Fibroblast of pulmonary artery (primary cell): ENCODE results near the gene ASS1.

Experiments used
- DNase-seq: peaks from one replicate; pipeline ENCODE4 v3.0.0-alpha.2; 2010; ENCODE audit warnings: low read depth
- H3K4me3 ChIP-seq: replicated peaks from 2 replicates; pipeline ENCODE4 v1.5.1; 2011; ENCODE audit warnings: low read depth, mild to moderate bottlenecking, control low read depth, low read length, moderate library complexity
- TF ChIP-seq, protein P1 (sequence below): IDR thresholded peaks from 2 replicates; pipeline ENCODE4 v1.5.1; 2011; ENCODE audit warnings: mild to moderate bottlenecking, control low read depth, low read length, inconsistent platforms; ENCODE audit errors: missing control alignments

ASS1 gene

DNA sequence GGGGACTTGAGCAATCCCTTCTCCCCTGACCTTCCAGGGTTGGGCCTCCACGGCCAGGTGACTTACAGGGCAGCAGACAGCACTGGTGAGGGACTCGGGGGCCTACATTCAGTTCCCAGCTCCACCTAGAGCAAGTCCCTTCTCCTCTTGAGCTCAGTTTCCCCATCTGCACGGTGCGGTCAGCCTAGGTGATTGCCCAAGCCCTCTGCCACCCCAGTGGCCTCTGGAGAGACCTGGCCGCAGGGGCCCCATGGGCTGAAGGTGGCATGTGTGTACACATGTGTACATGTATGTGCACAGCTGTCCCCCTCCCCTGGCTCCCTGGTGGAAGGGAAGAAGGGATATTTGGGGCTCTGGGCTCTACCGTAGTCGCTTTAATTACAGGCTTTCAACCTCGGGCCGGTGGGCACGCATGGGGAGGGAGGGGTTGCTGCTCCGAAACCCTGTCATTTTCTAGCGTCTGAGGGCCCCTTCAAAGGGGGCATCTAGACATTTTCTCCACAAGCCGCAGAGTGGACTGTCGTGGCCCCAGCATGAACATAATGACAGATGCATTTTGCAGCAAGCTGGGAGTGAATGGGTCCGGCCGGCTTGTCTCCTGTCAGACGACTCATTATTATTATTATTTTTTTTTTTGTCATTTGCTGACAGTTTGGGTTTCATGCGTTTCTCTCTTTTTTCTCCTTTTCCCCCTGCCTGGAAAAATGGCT is 44.0 kb downstream of the ASS1 start:
- H3K4me3 ChIP-seq: no peak overlapping the region
- TF ChIP-seq, protein P1, sequence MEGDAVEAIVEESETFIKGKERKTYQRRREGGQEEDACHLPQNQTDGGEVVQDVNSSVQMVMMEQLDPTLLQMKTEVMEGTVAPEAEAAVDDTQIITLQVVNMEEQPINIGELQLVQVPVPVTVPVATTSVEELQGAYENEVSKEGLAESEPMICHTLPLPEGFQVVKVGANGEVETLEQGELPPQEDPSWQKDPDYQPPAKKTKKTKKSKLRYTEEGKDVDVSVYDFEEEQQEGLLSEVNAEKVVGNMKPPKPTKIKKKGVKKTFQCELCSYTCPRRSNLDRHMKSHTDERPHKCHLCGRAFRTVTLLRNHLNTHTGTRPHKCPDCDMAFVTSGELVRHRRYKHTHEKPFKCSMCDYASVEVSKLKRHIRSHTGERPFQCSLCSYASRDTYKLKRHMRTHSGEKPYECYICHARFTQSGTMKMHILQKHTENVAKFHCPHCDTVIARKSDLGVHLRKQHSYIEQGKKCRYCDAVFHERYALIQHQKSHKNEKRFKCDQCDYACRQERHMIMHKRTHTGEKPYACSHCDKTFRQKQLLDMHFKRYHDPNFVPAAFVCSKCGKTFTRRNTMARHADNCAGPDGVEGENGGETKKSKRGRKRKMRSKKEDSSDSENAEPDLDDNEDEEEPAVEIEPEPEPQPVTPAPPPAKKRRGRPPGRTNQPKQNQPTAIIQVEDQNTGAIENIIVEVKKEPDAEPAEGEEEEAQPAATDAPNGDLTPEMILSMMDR: no peak
- DNase-seq: no peak

DNA sequence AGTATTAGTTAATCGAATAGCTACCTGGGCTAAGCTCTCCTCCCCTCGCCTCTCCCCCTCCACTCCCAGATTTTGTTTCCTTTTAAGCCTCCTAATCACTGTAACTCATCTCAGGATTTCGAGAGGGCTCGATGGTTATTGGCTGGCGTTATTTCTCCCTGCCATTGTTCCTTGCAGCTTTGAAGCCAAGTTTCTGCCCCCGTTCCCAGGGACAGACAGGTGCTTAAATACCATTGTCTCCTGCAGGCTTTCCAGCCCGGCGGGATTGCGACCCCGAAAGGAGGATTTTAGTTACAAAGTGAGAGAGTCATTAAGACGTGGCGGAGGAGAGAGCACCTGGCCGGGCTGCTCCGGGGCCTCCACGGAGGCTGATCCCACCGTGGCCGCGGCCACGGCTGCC is 46.2 kb downstream of the ASS1 start:
- TF ChIP-seq, protein P1: no peak
- no peak overlapping the region for H3K4me3 ChIP-seq
- no peak for DNase-seq

DNA sequence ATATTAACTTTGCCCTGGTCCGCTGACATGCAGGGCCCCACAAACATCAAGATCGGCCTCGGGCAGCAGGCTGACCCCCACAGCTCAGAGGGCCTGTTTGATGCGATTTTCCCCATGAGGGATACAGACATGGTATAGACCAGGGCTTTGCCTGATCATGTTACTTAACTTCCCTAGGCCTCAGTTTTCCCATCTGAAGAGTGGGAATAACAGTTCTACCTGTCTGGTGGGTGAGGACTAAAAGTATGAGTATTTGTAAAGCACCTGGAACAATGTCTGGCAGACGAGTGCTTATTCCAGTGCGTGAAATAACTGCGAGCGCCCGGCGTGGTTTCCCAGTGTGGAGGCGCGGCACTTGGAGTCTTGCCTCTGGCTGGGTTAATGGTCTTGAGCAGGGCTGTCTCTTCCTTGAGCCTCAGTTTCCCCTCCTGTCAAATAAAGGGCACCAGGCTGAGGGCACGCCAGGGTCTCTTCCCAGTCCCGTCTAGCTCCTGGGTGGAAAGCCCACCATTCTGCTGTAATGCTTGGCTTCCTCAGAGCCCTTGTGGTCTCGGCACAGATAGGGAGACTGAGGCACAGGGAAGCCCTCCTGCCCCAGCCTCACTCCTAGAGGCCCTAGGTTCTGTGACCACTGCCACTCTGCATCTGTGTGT is 47.2 kb downstream of the ASS1 start:
- TF ChIP-seq, protein P1: no peak
- H3K4me3 ChIP-seq: no peak overlapping the region
- no peak for DNase-seq

DNA sequence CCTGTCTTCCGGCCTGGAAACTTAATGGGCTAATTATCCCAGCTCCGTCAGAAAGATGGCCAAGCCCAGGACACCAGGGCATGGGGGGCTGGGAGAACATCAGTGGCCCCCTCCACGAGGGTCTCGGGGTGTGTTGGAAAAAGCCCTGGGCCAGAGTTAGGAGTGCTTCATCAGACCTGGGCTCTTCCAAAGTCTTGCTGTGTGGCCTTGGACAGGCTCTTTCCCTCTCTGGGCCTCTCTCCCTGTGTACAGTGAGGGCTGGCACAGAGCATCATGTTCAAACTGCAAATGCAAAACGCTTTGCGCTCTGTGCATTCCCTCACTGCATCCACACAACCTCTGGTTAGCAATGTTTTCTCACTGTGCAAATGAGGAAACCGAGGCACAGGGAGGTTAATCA is 48.3 kb downstream of the ASS1 start:
- TF ChIP-seq, protein P1: no peak
- no peak for DNase-seq
- H3K4me3 ChIP-seq: no peak overlapping the region

DNA sequence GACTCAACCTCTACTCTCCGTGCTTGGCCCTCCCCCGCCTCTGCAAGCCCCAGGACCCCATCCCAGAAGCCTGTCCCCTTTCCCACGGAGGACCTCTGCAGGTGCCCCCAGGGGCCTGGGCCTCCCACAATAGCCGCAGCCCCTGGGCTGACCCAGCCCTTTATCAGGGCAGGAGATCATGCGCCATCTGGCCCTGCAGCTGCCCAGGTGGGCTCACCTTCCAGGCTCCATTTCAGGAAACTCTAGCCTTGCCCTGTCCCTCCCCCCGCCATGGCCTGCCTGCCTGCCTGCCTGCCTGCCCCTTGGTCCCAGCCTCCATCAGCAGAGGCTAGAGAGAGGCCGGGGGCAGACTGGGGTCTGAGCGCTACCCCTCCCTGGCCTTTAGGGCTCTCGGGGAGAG is 48.7 kb downstream of the ASS1 start:
- no peak for DNase-seq
- TF ChIP-seq, protein P1: no peak
- H3K4me3 ChIP-seq: no peak overlapping the region

DNA sequence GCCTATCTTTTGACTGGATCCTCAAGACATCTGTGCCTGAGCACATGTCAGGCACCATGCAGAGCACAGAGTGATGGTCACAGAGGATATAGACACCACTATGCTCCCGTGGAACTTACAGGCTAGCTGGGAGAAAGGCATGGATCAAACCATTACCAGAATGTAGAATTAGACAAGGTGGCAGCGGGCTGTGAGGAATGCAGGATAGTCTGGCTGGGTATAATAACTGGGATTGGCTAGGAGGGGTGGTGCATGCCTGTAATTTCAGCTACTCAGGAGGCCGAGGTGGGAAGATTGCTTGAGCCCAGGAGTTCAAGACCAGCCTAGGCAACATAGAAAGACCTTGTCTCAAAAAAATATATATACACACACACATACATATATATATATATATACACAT is 50.3 kb downstream of the ASS1 start:
- no peak for DNase-seq
- no peak overlapping the region for H3K4me3 ChIP-seq
- TF ChIP-seq, protein P1: no peak

DNA sequence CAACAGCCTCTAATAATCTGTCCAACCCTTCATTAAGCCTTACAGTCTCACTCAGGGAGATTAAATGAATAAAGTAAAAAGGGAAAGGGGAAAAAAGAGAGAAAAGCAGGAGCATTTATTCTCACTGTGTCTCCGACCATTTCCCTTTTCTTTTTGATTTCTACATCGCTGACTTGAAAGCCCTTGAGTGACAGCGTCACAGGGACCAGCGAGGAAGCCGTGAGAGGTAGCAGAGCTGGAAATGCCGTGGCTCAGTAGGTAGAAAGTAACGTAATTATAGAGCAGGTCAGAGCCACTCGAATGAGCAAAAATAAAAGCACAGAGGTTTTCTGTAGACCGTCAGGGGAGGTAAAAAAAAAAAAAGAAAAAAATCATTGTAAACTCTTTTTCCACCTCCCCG is 52.4 kb downstream of the ASS1 start:
- TF ChIP-seq, protein P1: no peak
- DNase-seq: no peak
- H3K4me3 ChIP-seq: no peak overlapping the region
